Right lobe of liver (tissue), 4 donors: Measurements from ENCODE around the gene REPS2.

Experiments used
- CTCF ChIP-seq, 4 donors: fragments of 200-600 bp in 3 of 4; fragments of 450-650 bp in 1 of 4; IDR thresholded peaks; one replicate each; pipeline versions ENCODE4 v1.5.1 to v1.8.0; 2016 to 2022; ENCODE audit warnings: antibody characterized with exemption in 4 of 4, mild to moderate bottlenecking in 2 of 4
- POLR2A ChIP-seq: fragments of 450-650 bp; IDR thresholded peaks from one replicate; pipeline ENCODE4 v1.6.1; 2017; ENCODE audit warnings: antibody characterized with exemption, mild to moderate bottlenecking
- donor health status: DM: no; HTN: no; CAD: no.
- donor health status: DM: no; HTN: no; CAD: no.
- donor health status: DM: no; HTN: yes; CAD: no.

GRCh38 chrX:17164941-17165340, 218.5 kb downstream of the REPS2 start:
- TF ChIP-seq CTCF (IDR thresholded peaks at IDR 0.05): no peak
- TF ChIP-seq POLR2A: no peak
